ENCODE results near the gene ETFB.

The ETFB gene

DNA sequence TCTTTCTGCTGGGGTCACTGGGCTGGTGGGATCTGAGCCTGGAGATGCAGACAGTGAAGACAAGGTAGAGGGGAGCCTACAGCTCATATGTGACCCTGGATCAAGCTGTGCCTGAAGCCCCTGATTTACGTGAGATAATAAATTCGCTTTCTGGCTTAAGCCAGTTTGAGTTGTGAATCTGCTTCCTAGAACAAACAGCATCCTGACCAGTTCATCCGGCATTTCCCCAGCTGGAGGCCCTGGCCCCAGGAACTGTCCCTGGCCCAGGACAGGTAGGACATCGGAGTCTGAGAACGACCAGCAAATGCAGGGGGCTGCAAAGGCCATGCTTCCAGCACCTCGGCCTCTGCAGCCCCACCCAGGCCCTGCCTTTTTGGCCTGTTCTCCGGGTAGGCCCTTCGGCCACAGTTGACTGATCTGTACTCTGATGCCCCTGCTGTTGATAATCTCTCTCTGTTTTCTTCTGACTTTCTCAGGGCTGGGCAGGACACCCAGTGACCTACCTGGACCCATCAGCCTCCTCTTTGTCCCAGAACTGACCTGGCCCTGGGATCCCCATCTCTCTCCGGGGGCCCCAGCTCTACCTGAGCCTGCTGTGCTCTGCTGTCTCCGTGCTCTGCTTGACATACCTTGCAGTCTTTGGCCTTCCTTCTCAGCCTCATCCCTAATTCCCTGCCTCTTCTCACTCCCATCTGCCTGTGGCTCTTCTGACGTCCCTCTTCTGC, 14.8 kb downstream of the ETFB start:
- no peak for DNase-seq

DNA sequence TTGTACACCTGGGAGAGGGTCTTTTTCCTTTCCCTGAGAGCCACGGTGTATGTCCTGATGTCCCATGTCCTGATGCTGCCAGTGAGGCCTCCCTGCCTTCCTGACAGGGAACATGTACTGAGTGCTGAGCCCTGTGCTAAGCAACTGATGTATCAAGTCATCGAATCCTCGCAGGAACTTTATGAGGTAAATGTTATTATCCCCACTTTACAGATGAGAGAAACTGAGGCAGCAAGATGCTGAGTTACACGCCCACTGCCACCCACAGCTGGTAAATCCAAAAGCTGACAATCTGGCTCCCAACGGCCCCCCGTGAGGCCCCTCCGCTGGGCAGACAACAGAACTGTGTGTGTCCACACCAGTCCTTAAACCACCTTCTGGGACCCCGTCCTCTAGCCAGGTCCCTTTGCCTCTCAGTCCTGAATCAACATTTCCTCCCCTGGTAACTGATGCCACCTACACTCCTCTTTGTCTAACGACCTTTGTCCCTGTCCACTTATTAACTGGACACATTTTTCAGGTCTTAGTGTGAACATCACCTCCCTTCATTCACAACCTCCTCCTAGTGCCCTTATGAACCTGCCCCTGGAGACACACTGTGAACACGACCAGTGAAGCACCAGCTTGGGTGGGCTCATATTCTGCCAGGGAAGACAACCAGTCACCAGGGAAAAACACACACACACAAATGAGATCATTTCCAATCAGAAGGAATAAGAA, 18.8 kb downstream of the ETFB start:
- DNase-seq = no peak

DNA sequence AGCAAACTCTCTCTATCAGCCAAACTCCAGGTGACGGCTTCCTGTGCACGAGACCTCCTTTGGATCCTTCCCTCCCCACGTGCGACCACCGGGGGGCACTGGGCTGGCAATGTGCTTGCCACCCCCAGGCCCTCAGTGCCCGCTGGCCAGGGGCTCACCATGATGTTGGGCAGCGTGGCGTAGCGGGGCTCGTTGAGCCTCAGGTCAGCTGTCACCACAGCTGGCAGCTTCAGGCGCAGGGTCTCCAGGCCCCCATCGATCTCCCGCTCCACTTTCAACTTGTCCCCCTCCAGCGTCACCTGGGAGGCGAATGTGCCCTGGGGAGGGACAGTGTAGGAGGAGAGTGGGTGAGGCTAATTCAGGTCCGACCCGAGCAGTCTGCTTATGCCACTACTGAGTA, 19.4 kb downstream of the ETFB start:
- DNase-seq = no peak

DNA sequence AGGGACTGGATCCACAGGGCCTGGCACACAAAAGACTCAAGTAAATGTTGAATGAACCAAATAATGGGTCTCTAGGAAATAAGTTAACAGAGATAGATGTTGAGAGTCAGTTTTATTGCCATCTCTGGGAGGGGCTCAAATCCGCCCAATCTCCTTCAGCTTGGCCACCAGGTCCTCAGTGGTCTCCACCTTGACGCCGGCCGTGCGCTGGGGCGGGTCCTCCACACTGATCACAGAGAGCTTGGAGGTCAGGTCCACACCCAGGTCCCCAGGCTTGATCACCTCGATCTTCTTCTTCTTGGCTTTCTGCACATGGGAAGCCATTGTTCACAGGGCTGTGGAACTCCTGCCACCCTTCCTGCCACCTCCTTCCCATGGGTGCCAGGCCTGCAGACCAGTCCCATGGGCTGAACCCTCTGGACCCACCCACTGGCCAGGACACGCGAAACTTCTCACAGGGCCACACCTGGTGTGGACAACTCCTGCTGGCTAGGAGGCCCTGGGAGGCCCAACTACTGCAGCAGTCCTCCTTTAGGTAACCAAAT, 21.0 kb downstream of the ETFB start:
- DNase-seq = no peak

DNA sequence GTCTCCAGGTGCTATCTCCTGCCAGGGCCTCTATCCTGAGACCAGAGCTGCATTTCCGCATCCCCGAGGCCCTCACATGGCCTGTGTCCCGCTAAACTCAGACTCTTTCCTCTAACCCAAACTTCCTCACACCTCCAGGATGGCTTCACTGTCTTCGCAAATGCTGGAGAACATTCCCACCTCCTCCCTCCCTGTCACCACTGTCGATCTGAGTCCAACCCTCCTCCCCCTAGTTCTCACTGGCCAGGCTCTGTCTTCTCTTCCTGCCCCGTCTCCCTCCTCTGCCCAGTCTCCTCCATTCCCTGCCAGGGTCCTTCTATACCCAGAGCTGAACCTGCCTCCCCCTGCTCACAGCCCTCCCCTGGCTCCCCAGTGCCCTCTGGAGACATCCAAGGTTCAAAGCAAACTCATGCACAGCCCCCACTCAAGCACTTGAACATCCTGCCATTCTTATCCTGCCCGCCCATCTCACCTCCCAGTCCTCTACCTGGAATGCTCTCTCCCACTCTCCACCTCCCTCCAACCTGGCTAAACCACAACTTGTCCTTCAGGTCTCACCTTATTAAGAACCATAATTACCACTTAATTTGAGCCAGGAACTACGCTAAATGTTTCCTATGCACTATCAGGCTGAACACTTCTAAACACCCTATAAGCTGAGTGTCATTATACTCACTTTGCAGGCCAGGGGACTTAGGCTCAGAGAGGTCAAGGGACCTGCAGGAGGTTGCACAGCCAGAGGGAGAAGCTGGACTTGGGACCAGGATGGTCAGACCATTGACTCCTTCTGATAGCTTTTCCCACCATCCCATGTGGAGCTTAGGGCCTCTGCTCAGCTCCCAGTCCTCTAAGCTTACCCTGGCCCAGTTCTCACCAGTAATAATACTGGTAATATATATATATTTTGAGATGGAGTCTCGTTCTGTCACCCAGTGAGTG, 23.3 kb downstream of the ETFB start:
- no peak for DNase-seq

DNA sequence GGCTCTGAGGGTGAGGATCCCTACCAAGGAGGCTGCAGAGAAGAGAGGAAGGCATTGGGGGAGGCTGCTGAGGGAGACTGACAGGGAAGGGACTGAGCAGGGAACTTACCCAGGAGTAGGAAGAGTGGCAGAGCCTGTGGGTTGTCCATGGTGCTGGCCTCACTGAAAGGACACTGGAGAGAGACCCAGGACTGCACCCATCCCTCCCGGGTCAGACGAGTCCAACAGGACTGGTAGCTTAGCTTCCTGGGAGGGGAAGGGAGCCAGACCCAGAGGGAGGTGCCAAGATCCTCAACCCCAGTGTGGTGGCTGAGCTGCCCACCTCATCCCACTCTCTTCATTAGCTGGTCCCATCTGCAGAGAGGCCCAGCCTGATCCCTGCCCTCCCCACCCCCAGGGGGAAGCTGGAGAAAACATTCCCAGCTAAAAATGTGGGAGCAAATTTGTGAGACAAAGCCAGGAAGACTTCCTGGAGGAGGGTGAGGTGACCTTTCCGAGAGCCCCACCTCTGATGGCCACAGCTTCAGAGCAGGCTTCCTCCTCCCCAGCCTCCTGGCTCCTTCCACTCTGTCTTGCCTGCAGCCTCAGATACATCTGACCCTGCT, 24.1 kb downstream of the ETFB start, which contains the start of gene VSIG10L:
VSIG10L (minus strand) TSS at position 164 of the 605 bp plus-strand sequence; CDS start at position 149, 15 bp downstream.
- DNase-seq = no peak

DNA sequence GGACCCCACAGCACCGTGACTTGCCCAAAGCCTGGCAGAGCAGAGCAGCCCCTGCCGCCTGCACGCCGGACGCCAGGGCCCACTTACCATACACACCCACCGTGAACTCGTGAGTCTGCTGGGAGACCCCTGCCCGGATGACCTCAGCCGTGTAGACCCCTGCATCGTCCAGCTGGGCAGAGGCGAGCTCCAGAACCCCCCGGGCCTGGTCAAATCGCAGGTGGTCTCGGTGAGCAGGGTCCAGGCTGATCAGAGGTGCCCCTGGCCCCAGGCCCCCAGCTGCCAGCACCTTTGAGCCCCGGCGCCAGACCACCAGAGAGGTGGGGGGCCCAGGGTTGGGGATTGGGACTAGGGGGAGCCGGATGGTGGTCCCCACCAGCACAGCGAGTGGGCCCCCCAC, 25.1 kb downstream of the ETFB start:
- no peak for DNase-seq

DNA sequence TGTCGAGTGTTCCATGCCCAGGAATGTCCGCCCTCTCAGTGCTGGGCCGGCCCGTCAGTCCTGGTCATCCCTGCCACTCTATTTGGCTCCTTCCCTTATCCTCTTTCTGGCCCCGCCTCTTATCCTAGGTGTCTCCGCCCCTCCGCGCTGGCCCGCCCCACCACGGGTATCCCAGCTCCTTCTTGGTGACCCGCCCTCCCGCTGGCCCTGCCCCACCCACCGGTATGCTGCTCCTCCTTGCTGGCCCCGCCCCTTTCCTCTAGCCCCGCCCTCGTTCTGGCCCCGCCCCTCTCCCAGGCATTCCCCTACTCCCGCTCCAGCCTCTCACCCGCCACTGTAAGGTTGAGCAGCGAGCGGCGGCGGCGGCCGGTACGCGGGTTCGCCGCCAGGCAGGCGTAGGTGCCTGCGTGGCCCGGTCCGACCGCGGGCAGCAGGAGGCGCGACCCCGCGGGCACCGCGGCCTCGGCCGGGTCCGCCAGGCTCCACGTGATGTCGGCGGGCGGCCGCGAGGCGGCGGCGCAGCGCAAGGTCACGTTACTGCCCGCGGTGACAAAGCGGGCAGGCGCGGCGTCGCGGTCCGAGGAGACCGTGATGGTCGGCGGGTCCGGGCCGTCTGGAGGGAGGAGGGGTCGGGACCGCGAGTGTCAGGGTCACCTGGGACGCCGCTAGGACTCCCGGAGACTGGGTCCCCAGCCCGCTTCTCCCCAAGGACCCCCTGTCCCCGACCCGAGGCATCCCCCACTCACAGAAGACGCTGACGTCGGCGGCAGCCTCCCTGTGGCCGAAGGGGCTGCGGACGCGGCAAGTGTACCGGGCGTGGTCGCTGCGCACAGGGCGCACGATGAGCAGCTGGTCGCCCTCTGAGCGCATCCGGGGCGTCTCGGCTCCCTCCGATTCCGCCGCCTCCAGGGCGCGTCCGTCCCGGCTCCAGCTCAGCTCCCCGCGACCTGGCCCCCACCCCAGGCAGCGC, 26.2 kb downstream of the ETFB start:
- DNase-seq = peak; percentile 90 to 98

DNA sequence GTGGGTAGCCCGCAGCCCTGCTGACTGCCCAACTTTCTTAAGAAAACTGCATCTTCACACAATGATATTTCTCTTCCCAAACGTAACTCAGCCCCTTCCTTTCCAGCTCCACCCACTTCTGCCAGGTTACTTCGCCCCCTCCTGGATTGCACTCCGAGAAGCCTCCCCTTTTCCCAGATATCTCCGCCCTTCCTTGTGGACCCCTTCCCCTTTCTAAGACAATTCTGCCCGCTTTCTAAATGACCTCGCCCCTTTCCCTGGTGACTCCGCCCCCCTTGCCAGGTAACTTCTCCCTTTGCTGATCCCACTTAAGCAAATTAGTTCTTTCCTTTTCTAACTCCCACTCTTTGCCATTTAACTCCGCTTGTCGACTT, 26.9 kb downstream of the ETFB start:
- peak in 1 of 2 experiments; percentile 74 for DNase-seq

DNA sequence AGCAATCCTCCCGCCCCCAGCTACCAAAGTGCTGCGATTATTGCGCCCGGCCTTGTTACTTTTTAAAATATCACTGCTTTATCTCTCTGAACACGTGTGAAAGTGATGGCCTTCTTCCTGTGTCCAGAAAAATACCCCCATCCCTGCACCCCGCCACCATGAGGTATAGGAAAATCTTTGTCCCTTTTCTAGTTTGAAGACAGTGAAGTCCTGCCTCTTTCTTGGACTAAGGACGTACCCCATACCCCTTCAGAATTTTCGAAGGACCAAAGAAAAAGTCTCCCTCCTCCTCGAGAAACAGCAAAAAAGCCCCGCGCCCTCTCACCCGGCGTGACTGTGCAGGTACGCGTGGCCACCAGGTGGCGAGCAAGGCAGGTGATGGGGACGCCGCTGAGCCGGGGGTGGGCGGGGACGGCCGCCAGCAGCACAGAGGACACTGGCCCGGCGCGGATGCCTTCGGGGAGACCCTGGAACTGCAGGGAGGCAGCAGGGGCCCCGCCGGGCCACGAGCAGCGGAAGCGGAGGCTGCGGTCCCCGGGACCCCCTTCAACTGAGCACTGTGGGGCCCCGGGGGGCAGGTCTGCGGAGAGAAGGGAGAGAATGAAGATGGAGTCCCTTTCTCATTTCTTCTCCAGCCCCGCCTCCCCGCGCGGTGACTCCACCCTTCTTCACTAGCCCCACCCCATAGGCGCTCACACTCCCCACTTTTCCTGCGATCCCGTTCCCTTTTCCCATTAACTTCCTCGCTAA, 27.4 kb downstream of the ETFB start:
- DNase-seq = peak; percentile 79 to 95

DNA sequence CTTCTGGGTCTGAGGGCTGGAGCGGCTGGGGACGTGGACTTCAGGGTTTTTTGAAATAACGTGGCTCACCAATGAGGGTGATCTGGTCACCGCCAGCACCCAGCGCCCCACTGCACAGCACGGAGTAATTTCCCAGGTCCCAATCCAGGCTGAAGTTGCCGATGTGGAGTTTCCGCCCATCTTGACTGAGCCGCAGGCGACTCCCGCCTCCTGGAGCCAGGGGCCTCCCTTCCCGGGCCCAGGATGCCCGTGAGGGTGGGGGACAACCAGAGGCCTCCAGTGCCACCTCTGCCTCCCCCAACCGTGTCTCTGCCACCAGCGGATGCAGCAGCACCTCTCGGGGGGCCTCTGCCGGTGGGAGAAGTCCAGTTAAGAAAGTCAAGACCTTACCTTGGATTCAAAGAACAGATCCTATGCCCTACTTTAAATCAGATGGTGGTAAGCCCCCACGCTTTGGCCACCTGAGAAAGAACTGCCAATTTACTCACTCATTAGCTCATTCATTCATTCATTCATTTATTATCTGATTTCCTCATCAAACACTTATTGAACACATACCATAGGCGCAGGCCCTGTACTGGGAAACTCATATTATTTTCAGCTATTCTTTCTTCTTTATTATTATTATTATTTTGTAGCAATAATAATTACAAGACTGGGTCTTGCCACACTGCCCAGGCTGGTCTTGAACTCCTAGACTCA, 28.2 kb downstream of the ETFB start:
- no peak for DNase-seq

DNA sequence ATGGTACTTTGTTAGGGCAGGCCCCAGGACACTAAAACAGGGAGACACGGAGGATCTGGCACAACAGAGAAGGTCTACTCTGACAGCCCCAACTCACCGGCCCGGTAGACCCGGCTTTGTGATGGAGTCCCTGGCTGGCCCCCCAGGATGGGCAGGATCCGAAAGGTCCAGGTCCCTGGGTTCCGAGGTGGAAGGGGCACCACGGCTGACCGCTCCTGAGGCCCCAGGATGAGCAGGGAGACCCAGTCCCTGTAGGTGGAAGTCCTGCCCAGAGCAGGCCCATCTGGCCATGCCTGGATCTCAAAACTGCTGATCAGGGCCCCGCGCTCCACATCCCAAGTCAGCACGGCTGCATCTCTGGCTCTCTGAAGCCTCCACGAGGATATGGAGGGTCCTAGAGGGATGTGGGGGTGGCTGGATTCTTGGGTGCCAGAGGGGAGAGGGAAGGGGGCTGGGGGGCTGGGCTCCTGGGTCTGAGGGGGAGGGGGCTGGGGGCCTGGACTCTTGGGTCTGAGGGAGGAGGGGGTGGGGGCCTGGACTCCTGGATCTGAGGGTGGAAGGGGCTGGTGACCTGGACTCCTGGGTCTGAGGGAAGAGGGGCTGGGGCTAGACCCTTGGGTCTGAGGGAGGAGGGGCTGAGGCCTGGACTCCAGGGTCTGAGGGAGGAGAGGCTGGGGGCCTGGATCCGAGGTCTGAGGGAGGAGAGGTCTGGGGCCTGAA, 28.9 kb downstream of the ETFB start:
- DNase-seq = no peak

DNA sequence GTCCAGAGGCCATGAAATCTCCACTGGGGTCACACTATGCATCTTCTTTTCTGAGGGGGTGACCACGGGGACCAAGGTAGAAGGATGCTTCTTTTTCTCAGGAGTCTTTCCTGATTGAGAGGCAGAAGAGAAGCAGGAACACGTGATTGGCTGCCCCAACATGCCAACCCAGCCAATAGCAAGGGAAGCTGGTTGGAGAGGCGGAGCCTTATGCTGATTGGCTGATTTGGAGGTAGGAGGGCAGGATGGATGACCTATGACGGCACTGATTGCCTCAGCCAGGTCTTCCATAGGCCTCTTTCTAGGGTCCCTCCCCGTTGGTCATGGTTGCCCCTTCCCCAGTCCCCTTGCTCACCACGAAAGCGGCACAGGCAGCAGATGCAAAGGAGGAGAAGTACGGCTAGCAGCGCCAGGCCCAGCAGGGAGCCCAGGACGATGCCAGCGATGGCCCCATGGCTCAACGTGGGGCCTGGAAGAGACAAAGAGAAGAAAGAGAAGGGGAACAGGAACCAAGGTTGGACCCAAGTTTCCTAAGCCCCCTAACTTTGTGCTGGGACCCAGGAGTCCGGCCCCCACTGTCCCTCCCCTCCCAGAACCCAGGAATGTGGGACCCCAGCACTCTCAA, 32.2 kb downstream of the ETFB start:
- DNase-seq = no peak

DNA sequence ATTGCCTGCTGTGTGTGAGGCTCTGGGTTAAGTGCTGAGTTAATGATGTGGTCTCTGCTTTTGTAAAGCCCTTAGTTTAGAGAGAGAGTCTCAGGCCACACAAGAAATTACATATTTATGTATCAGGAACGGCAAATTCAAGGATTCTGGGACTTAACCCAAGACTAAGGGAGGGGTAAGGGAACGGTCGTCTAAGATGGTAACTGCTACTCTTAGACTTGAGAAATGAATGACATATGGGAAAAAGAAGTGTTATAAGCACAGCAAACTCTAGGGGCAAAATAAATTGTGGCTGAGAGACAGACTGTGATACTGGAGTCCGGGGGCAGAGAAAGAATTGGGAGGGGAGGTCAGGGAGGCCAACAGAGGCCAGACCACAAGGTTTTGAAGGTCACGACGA, 34.5 kb downstream of the ETFB start:
- no peak for DNase-seq

DNA sequence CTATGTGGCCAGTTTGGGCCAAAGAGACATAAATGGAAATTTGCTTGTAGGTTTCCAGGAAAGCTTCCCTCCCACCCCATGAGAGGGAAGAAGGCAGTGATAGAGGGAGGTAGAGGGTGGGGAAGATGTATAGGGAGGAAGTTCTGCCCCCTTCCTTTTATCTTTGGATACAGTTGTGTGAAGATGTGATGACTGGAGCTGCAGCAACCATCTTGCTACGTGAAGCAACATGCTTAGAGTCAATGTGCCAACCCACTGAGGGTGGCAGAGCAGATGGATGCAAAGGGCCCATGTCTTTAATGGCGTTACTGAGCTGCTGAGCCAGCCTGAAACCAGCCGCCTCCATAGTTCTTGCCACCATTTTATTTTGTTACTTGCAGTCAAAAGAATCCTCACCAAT, 35.0 kb downstream of the ETFB start:
- no peak for DNase-seq

DNA sequence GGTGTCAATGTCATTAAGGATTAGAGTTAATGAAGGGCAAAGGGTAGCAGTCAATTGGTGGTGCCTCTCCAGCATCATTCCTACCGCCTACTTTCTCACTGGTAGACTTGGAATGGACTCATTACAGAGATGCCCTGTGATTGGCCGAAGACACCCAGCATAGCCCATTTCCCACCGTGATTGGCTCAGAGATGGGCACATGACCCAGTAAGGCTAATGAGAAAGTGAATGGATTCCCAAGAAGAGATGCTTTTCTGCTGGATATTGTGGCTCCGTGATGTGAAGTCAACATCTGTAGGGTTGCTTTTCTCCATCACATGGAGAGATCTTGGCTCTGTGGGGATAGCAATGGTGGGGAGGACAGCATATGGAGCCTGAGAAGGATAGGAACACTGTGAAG, 35.8 kb downstream of the ETFB start:
- DNase-seq = no peak

DNA sequence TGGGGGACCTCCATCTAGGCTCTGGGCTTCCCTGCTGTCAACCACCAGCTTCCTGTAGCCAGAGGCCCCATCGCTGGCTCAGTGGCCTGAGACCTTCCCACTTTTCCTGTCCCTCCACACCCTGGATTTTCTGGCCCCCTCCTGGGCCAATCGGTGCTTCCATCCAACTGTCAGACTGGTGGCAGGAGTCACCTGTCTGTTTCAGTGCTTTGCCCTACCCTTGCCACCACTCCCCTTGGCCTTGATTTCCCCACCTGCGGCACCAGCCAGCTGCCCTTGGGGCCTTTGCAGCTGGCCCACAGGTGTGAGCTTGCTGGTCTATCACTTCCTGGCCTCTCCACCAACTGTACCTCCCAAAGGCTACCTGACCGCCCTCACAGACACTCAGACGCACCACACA, 36.8 kb downstream of the ETFB start:
- DNase-seq = no peak

DNA sequence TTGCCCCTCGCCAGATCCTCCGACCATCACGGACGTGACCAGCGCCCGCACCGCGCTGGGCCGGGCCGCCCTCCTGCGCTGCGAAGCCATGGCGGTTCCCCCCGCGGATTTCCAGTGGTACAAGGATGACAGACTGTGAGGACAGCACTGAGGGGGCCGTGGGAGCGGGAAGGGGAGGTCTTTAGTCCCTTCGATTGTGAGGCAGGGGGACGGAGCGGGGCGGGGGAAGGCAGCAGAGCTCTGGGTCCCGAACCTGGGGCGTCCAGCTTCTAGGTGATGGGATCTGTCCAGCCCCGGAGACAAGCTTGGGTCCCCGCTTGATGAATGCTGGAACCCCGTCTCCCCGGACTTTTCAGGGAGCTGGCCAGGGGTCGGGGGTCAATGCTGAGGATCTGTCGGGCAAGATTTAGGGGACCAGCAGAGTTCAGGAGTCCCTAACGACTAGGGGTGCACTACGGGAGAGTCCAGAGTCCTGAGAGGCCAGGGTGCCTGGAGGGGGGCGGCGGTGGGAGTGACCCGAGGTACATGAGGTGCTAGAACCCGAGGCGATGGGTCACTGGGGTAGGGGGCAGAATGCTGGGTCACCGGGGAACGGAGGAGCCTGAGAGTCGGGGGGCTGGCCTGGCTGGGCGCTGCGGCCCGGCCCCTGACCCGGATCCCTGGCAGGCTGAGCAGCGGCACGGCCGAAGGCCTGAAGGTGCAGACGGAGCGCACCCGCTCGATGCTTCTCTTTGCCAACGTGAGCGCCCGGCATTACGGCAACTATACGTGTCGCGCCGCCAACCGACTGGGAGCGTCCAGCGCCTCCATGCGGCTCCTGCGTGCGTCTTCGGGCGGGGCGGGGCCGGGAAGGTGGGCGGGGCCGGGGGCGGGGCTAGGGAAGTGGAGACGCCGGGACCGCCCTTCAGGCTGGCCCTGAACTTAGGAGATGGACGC, 38.9 kb downstream of the ETFB start:
- DNase-seq = peak; percentile 74 to 90

Measured in NCI-H526 (cell line).